Measurements from ENCODE around the gene SLC24A2.
"Not testable (repeated sequence)": the region's sequence is repeated elsewhere in the genome, so short reads cannot be mapped to it uniquely, and the experiment has no call there.

The SLC24A2 gene

GRCh38 chr9:19788614-19789271 lies at the start of gene SLC24A2:
Gene SLC24A2 (minus strand): TSS chr9:19789037.
- H3K27me3 ChIP-seq (ENCODE audit: control insufficient read depth, insufficient read depth, low read length): peaks cover 46% of the 10 kb centered on the region
- peaks cover 8% of the 10 kb centered on the region for H3K36me3 ChIP-seq (ENCODE audit: control insufficient read depth, low read depth, low read length)
- peaks cover 28% of the 10 kb centered on the region for H3K4me1 ChIP-seq (ENCODE audit: control insufficient read depth, low read depth, low read length)
- peaks cover 6% of the 10 kb centered on the region for H3K9me3 ChIP-seq (ENCODE audit: control insufficient read depth, low read depth, low read length)
- H3K4me3 ChIP-seq (ENCODE audit: low read length): peak within 1 kb of the TSS; percentile 80
- peak within 1 kb of the TSS; percentile 31 for H3K9ac ChIP-seq (ENCODE audit: low read length)
- no peak within 1 kb of the TSS for H3K27ac ChIP-seq (ENCODE audit: low read length)

- not testable (repeated sequence) for H3K36me3 ChIP-seq (ENCODE audit: control insufficient read depth, low read depth, low read length)
These were observed 44.5 kb upstream of the SLC24A2 start for GRCh38 chr9:19833331-19833730.

GRCh38 chr9:19830796-19831195 lies 42.0 kb upstream of the SLC24A2 start:
- Histone ChIP-seq H3K9me3 (ENCODE audit: control insufficient read depth, low read depth, low read length) (no peaks in the 10 kb centered on the region), H3K36me3 (ENCODE audit: control insufficient read depth, low read depth, low read length) (no peaks in the 10 kb centered on the region), H3K4me1 (ENCODE audit: control insufficient read depth, low read depth, low read length) (no peaks in the 10 kb centered on the region), H3K27ac (ENCODE audit: low read length) (no peak overlapping the region), H3K4me3 (ENCODE audit: low read length) (no peak overlapping the region), H3K9ac (ENCODE audit: low read length) (no peak overlapping the region), H3K27me3 (ENCODE audit: control insufficient read depth, insufficient read depth, low read length) (no peaks in the 10 kb centered on the region)

More at GRCh38 chr9:19833331-19833730, 44.5 kb upstream of the SLC24A2 start:
- H3K4me1 ChIP-seq (ENCODE audit: control insufficient read depth, low read depth, low read length); H3K9me3 ChIP-seq (ENCODE audit: control insufficient read depth, low read depth, low read length); H3K4me3 ChIP-seq (ENCODE audit: low read length); H3K27me3 ChIP-seq (ENCODE audit: control insufficient read depth, insufficient read depth, low read length); H3K9ac ChIP-seq (ENCODE audit: low read length); H3K27ac ChIP-seq (ENCODE audit: low read length): not testable (repeated sequence)

- Histone ChIP-seq H3K9ac (ENCODE audit: low read length) (no peak overlapping the region), H3K4me3 (ENCODE audit: low read length) (no peak overlapping the region), H3K27me3 (ENCODE audit: control insufficient read depth, insufficient read depth, low read length) (no peaks in the 10 kb centered on the region), H3K27ac (ENCODE audit: low read length) (no peak overlapping the region), H3K4me1 (ENCODE audit: control insufficient read depth, low read depth, low read length) (no peaks in the 10 kb centered on the region), H3K9me3 (ENCODE audit: control insufficient read depth, low read depth, low read length) (no peaks in the 10 kb centered on the region), H3K36me3 (ENCODE audit: control insufficient read depth, low read depth, low read length) (no peaks in the 10 kb centered on the region)
These were observed 39.8 kb upstream of the SLC24A2 start for GRCh38 chr9:19828576-19829109.

GRCh38 chr9:19816769-19817168 lies 27.9 kb upstream of the SLC24A2 start:
- H3K27me3 ChIP-seq (ENCODE audit: control insufficient read depth, insufficient read depth, low read length): no peaks in the 10 kb centered on the region
- no peak overlapping the region for H3K9ac ChIP-seq (ENCODE audit: low read length)
- H3K4me3 ChIP-seq (ENCODE audit: low read length): no peak overlapping the region
- no peak overlapping the region for H3K27ac ChIP-seq (ENCODE audit: low read length)
- H3K36me3 ChIP-seq (ENCODE audit: control insufficient read depth, low read depth, low read length): no peaks in the 10 kb centered on the region
- H3K9me3 ChIP-seq (ENCODE audit: control insufficient read depth, low read depth, low read length): peaks cover 21% of the 10 kb centered on the region
- H3K4me1 ChIP-seq (ENCODE audit: control insufficient read depth, low read depth, low read length): no peaks in the 10 kb centered on the region

- Histone ChIP-seq H3K9ac (ENCODE audit: low read length) (no peak overlapping the region), H3K4me3 (ENCODE audit: low read length) (no peak overlapping the region), H3K4me1 (ENCODE audit: control insufficient read depth, low read depth, low read length) (peaks cover 16% of the 10 kb centered on the region), H3K27ac (ENCODE audit: low read length) (no peak overlapping the region), H3K36me3 (ENCODE audit: control insufficient read depth, low read depth, low read length) (no peaks in the 10 kb centered on the region), H3K27me3 (ENCODE audit: control insufficient read depth, insufficient read depth, low read length) (no peaks in the 10 kb centered on the region), H3K9me3 (ENCODE audit: control insufficient read depth, low read depth, low read length) (peaks cover 23% of the 10 kb centered on the region)
These were observed 23.4 kb upstream of the SLC24A2 start for GRCh38 chr9:19812194-19812593.

GRCh38 chr9:19809422-19810269 lies 20.8 kb upstream of the SLC24A2 start:
- Histone ChIP-seq H3K9ac (ENCODE audit: low read length) (no peak overlapping the region), H3K27me3 (ENCODE audit: control insufficient read depth, insufficient read depth, low read length) (no peaks in the 10 kb centered on the region), H3K4me3 (ENCODE audit: low read length) (no peak overlapping the region), H3K4me1 (ENCODE audit: control insufficient read depth, low read depth, low read length) (peaks cover 42% of the 10 kb centered on the region), H3K9me3 (ENCODE audit: control insufficient read depth, low read depth, low read length) (peaks cover 19% of the 10 kb centered on the region), H3K27ac (ENCODE audit: low read length) (no peak overlapping the region), H3K36me3 (ENCODE audit: control insufficient read depth, low read depth, low read length) (no peaks in the 10 kb centered on the region)

- H3K9ac ChIP-seq (ENCODE audit: low read length): peak overlapping the region; percentile 59
- peak overlapping the region; percentile 42 for H3K4me3 ChIP-seq (ENCODE audit: low read length)
- no peaks in the 10 kb centered on the region for H3K27me3 ChIP-seq (ENCODE audit: control insufficient read depth, insufficient read depth, low read length)
- peaks cover 50% of the 10 kb centered on the region for H3K4me1 ChIP-seq (ENCODE audit: control insufficient read depth, low read depth, low read length)
- H3K36me3 ChIP-seq (ENCODE audit: control insufficient read depth, low read depth, low read length): no peaks in the 10 kb centered on the region
- peak overlapping the region; percentile 94 for H3K27ac ChIP-seq (ENCODE audit: low read length)
- peaks cover 6% of the 10 kb centered on the region for H3K9me3 ChIP-seq (ENCODE audit: control insufficient read depth, low read depth, low read length)
These were observed 18.5 kb upstream of the SLC24A2 start for GRCh38 chr9:19807182-19807892.

GRCh38 chr9:19804431-19804830 lies 15.6 kb upstream of the SLC24A2 start:
- H3K4me1 ChIP-seq (ENCODE audit: control insufficient read depth, low read depth, low read length): peaks cover 68% of the 10 kb centered on the region
- H3K4me3 ChIP-seq (ENCODE audit: low read length): peak overlapping the region; percentile 32
- no peak overlapping the region for H3K9ac ChIP-seq (ENCODE audit: low read length)

GRCh38 chr9:19800884-19801283 lies 12.0 kb upstream of the SLC24A2 start:
- H3K27ac ChIP-seq (ENCODE audit: low read length): no peak overlapping the region
- no peaks in the 10 kb centered on the region for H3K36me3 ChIP-seq (ENCODE audit: control insufficient read depth, low read depth, low read length)
- H3K9ac ChIP-seq (ENCODE audit: low read length): no peak overlapping the region
- peaks cover 49% of the 10 kb centered on the region for H3K4me1 ChIP-seq (ENCODE audit: control insufficient read depth, low read depth, low read length)
- H3K9me3 ChIP-seq (ENCODE audit: control insufficient read depth, low read depth, low read length): no peaks in the 10 kb centered on the region
- no peaks in the 10 kb centered on the region for H3K27me3 ChIP-seq (ENCODE audit: control insufficient read depth, insufficient read depth, low read length)
- no peak overlapping the region for H3K4me3 ChIP-seq (ENCODE audit: low read length)

More at GRCh38 chr9:19804431-19804830, 15.6 kb upstream of the SLC24A2 start:
- H3K27me3 ChIP-seq (ENCODE audit: control insufficient read depth, insufficient read depth, low read length): no peaks in the 10 kb centered on the region
- H3K9me3 ChIP-seq (ENCODE audit: control insufficient read depth, low read depth, low read length): no peaks in the 10 kb centered on the region
- no peaks in the 10 kb centered on the region for H3K36me3 ChIP-seq (ENCODE audit: control insufficient read depth, low read depth, low read length)
- H3K27ac ChIP-seq (ENCODE audit: low read length): no peak overlapping the region

GRCh38 chr9:19799784-19800183 lies 10.9 kb upstream of the SLC24A2 start:
- Histone ChIP-seq H3K27me3 (ENCODE audit: control insufficient read depth, insufficient read depth, low read length) (no peaks in the 10 kb centered on the region), H3K9ac (ENCODE audit: low read length) (peak overlapping the region; percentile 14), H3K4me1 (ENCODE audit: control insufficient read depth, low read depth, low read length) (peaks cover 38% of the 10 kb centered on the region), H3K27ac (ENCODE audit: low read length) (peak overlapping the region; percentile 17), H3K9me3 (ENCODE audit: control insufficient read depth, low read depth, low read length) (no peaks in the 10 kb centered on the region), H3K4me3 (ENCODE audit: low read length) (no peak overlapping the region), H3K36me3 (ENCODE audit: control insufficient read depth, low read depth, low read length) (no peaks in the 10 kb centered on the region)
